ENCODE data around the gene POC1A.

The POC1A gene

DNA sequence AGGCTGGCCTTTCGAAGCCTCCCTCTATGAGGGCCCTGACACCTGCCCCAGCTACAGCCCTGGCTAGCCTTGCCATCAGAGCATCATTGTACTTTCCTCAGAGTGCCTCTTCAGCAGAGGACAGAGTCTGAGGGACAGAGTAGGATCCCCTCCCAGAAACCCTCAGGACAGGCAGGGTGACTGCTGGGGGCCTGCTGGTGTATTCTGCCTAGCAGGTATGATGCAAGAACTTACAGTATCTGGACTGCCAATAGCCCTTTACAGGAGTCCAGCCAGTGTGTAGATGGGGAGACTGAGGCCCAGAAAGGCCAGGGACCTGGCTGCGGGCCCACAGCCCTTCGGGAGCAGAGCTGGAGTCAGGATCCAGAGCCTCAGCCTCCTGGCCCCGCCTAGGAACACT, 116.9 kb downstream of the POC1A start:
- no peak overlapping the region for H3K27ac ChIP-seq (ENCODE audit: low read length, poor library complexity, severe bottlenecking)
- DNase-seq: no peak
- H3K14ac ChIP-seq (ENCODE audit: low read length in 2 of 2): no peak overlapping the region
- no peak overlapping the region for H4K91ac ChIP-seq (ENCODE audit: low read length)
- H3K18ac ChIP-seq (ENCODE audit: low read depth in 1 of 2, low read length in 2 of 2): no peak overlapping the region
- no peak overlapping the region for H3K4ac ChIP-seq (ENCODE audit: low read depth in 1 of 2, low read length in 2 of 2)
- H3K36me3 ChIP-seq (ENCODE audit: control insufficient read depth in 1 of 2, insufficient read depth in 2 of 2, low read depth in 1 of 2, low read length in 2 of 2): no peaks in the 10 kb centered on the region
- peaks cover 2% of the 10 kb centered on the region for H3K9me3 ChIP-seq (ENCODE audit: control insufficient read depth, low read length)
- no peak overlapping the region for H3K4me3 ChIP-seq (ENCODE audit: insufficient read depth in 1 of 2, low read depth in 1 of 2, low read length in 2 of 2)
- no peak overlapping the region for H2AK5ac ChIP-seq (ENCODE audit: low read length, severe bottlenecking)
- no peak overlapping the region for H2BK120ac ChIP-seq (ENCODE audit: low read depth, low read length)
- WGBS: 85% methylated on average over 3 of the region's 4 CpGs
- no peak overlapping the region for H2AFZ ChIP-seq (ENCODE audit: low read depth, low read length)
- H2BK5ac ChIP-seq (ENCODE audit: low read depth, low read length, poor library complexity, severe bottlenecking): no peak overlapping the region
- H3K4me1 ChIP-seq (ENCODE audit: control insufficient read depth, insufficient read depth, low read depth, low read length): peaks cover 2% of the 10 kb centered on the region
- no peak overlapping the region for H2BK12ac ChIP-seq (ENCODE audit: low read length in 2 of 2)
- no peak overlapping the region for H4K8ac ChIP-seq (ENCODE audit: low read length)
- H2BK15ac ChIP-seq (ENCODE audit: low read depth, poor library complexity, severe bottlenecking): no peak overlapping the region
- no peak overlapping the region for H3K4me2 ChIP-seq (ENCODE audit: low read length, poor library complexity, severe bottlenecking)
- H3K79me1 ChIP-seq (replicated peaks; ENCODE audit: low read length, poor library complexity, severe bottlenecking): no peaks in the 10 kb centered on the region
- H3K23ac ChIP-seq (ENCODE audit: low read length in 2 of 2): no peak overlapping the region
- no peak overlapping the region for H3K9ac ChIP-seq (ENCODE audit: low read length)
- peaks cover 0 to 11% of the 10 kb centered on the region in 2 experiments for H3K27me3 ChIP-seq (ENCODE audit: control insufficient read depth in 1 of 2, insufficient read depth in 1 of 2, low read length in 2 of 2)

DNA sequence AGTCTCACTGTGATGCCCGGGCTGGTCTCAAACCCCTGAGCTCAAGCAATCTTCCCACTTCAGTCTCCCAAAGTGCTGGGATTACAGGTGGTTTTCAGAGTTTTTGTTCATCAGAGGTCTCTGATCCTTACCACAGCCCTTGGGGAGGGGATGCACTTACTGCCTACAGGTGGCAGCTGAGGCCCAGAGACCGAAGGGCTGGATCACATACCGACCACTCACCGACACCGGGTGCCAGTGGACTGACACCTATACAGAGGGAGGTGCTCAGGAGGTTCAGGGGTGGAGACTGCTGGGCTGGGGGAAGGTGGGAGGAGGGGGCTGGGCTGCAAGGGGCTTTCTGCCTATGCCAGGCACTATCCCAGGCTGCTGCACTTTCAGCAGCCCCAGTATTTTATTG, 117.4 kb downstream of the POC1A start:
- no peak overlapping the region for H4K91ac ChIP-seq (ENCODE audit: low read length)
- no peak overlapping the region for H3K23ac ChIP-seq (ENCODE audit: low read length in 2 of 2)
- H3K9me3 ChIP-seq (ENCODE audit: control insufficient read depth, low read length): peaks cover 4% of the 10 kb centered on the region
- H3K79me1 ChIP-seq (replicated peaks; ENCODE audit: low read length, poor library complexity, severe bottlenecking): no peaks in the 10 kb centered on the region
- H3K9ac ChIP-seq (ENCODE audit: low read length): no peak overlapping the region
- H3K27ac ChIP-seq (ENCODE audit: low read length, poor library complexity, severe bottlenecking): no peak overlapping the region
- no peak overlapping the region for H2AFZ ChIP-seq (ENCODE audit: low read depth, low read length)
- H3K4me1 ChIP-seq (ENCODE audit: control insufficient read depth, insufficient read depth, low read depth, low read length): peaks cover 2% of the 10 kb centered on the region
- no peak overlapping the region for H3K14ac ChIP-seq (ENCODE audit: low read length in 2 of 2)
- H3K18ac ChIP-seq (ENCODE audit: low read depth in 1 of 2, low read length in 2 of 2): no peak overlapping the region
- no peak overlapping the region for H2BK120ac ChIP-seq (ENCODE audit: low read depth, low read length)
- no peak overlapping the region for H2BK5ac ChIP-seq (ENCODE audit: low read depth, low read length, poor library complexity, severe bottlenecking)
- no peak overlapping the region for H3K4me2 ChIP-seq (ENCODE audit: low read length, poor library complexity, severe bottlenecking)
- H2BK15ac ChIP-seq (ENCODE audit: low read depth, poor library complexity, severe bottlenecking): no peak overlapping the region
- no peak overlapping the region for H4K8ac ChIP-seq (ENCODE audit: low read length)
- H3K36me3 ChIP-seq (ENCODE audit: control insufficient read depth in 1 of 2, insufficient read depth in 2 of 2, low read depth in 1 of 2, low read length in 2 of 2): no peaks in the 10 kb centered on the region
- peaks cover 0 to 11% of the 10 kb centered on the region in 2 experiments for H3K27me3 ChIP-seq (ENCODE audit: control insufficient read depth in 1 of 2, insufficient read depth in 1 of 2, low read length in 2 of 2)
- no peak overlapping the region for H3K4ac ChIP-seq (ENCODE audit: low read depth in 1 of 2, low read length in 2 of 2)
- H3K4me3 ChIP-seq (ENCODE audit: insufficient read depth in 1 of 2, low read depth in 1 of 2, low read length in 2 of 2): no peak overlapping the region
- DNase-seq: no peak
- no peak overlapping the region for H2AK5ac ChIP-seq (ENCODE audit: low read length, severe bottlenecking)
- H2BK12ac ChIP-seq (ENCODE audit: low read length in 2 of 2): no peak overlapping the region
- 6% methylated on average over 4 of the region's 5 CpGs for WGBS

DNA sequence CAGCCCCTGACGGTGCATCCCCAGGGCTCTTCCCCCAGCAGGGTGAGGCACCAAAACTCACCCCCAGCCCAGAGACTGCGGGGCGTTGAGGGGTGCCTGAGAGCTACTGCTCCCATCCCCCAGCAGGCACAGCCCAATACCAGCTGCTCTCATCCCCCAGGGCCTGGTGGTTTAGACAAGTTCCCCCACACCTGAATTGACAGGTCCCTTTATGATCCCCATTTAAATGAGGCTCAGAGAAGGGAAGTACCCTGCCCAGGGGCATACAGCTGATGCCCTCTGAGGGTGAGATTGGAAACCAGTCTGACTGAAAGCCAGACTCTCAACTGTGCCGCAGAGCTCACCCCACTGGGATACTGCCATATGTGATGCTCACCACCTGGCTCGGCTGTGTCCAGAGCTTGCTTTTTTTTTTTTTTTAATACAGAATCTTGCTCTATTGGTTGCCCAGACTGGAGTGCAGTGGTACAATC, 118.0 kb downstream of the POC1A start:
- no peak for DNase-seq
- H3K4ac ChIP-seq (ENCODE audit: low read depth in 1 of 2, low read length in 2 of 2): no peak overlapping the region
- H2BK120ac ChIP-seq (ENCODE audit: low read depth, low read length): no peak overlapping the region
- no peak overlapping the region for H3K18ac ChIP-seq (ENCODE audit: low read depth in 1 of 2, low read length in 2 of 2)
- 92% methylated on average over 5 of the region's 5 CpGs for WGBS
- no peak overlapping the region for H3K4me2 ChIP-seq (ENCODE audit: low read length, poor library complexity, severe bottlenecking)
- peaks cover 0 to 11% of the 10 kb centered on the region in 2 experiments for H3K27me3 ChIP-seq (ENCODE audit: control insufficient read depth in 1 of 2, insufficient read depth in 1 of 2, low read length in 2 of 2)
- no peak overlapping the region for H2BK12ac ChIP-seq (ENCODE audit: low read length in 2 of 2)
- no peak overlapping the region for H3K14ac ChIP-seq (ENCODE audit: low read length in 2 of 2)
- H3K4me1 ChIP-seq (ENCODE audit: control insufficient read depth, insufficient read depth, low read depth, low read length): peaks cover 2% of the 10 kb centered on the region
- H2BK5ac ChIP-seq (ENCODE audit: low read depth, low read length, poor library complexity, severe bottlenecking): no peak overlapping the region
- H4K91ac ChIP-seq (ENCODE audit: low read length): peak overlapping the region; percentile 21
- H2AK5ac ChIP-seq (ENCODE audit: low read length, severe bottlenecking): no peak overlapping the region
- no peaks in the 10 kb centered on the region for H3K79me1 ChIP-seq (replicated peaks; ENCODE audit: low read length, poor library complexity, severe bottlenecking)
- no peak overlapping the region for H3K27ac ChIP-seq (ENCODE audit: low read length, poor library complexity, severe bottlenecking)
- H2BK15ac ChIP-seq (ENCODE audit: low read depth, poor library complexity, severe bottlenecking): no peak overlapping the region
- H3K9ac ChIP-seq (ENCODE audit: low read length): no peak overlapping the region
- H3K36me3 ChIP-seq (ENCODE audit: control insufficient read depth in 1 of 2, insufficient read depth in 2 of 2, low read depth in 1 of 2, low read length in 2 of 2): no peaks in the 10 kb centered on the region
- no peak overlapping the region for H3K23ac ChIP-seq (ENCODE audit: low read length in 2 of 2)
- no peak overlapping the region for H4K8ac ChIP-seq (ENCODE audit: low read length)
- H2AFZ ChIP-seq (ENCODE audit: low read depth, low read length): no peak overlapping the region
- peaks cover 4% of the 10 kb centered on the region for H3K9me3 ChIP-seq (ENCODE audit: control insufficient read depth, low read length)
- no peak overlapping the region for H3K4me3 ChIP-seq (ENCODE audit: insufficient read depth in 1 of 2, low read depth in 1 of 2, low read length in 2 of 2)

DNA sequence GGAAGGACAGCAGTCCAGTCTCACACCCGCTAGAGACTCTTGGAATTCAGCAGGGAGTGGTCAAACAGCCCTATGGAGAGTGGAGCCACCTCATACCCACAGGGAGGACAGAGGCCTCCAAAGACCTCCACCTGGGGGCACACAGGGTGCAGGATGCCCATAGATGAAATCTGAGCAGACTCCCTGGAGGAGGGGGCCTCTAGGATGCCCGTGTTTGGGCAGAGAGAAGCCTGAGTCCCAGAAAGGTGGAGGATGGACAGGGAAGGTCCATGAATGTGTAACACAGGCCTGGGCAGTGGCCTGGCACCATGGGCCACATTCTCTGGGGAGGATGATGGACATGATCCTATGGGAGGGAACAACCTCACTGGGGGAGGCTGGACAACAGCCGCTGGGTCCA, 119.6 kb downstream of the POC1A start:
- DNase-seq: no peak
- H4K91ac ChIP-seq (ENCODE audit: low read length): no peak overlapping the region
- no peak overlapping the region for H3K4ac ChIP-seq (ENCODE audit: low read depth in 1 of 2, low read length in 2 of 2)
- H2AFZ ChIP-seq (ENCODE audit: low read depth, low read length): no peak overlapping the region
- H3K23ac ChIP-seq (ENCODE audit: low read length in 2 of 2): no peak overlapping the region
- H3K27ac ChIP-seq (ENCODE audit: low read length, poor library complexity, severe bottlenecking): no peak overlapping the region
- no peak overlapping the region for H2BK120ac ChIP-seq (ENCODE audit: low read depth, low read length)
- no peaks in the 10 kb centered on the region for H3K36me3 ChIP-seq (ENCODE audit: control insufficient read depth in 1 of 2, insufficient read depth in 2 of 2, low read depth in 1 of 2, low read length in 2 of 2)
- H3K4me3 ChIP-seq (ENCODE audit: insufficient read depth in 1 of 2, low read depth in 1 of 2, low read length in 2 of 2): no peak overlapping the region
- H2BK15ac ChIP-seq (ENCODE audit: low read depth, poor library complexity, severe bottlenecking): no peak overlapping the region
- peaks cover 4% of the 10 kb centered on the region for H3K9me3 ChIP-seq (ENCODE audit: control insufficient read depth, low read length)
- H3K4me1 ChIP-seq (ENCODE audit: control insufficient read depth, insufficient read depth, low read depth, low read length): peaks cover 2% of the 10 kb centered on the region
- H4K8ac ChIP-seq (ENCODE audit: low read length): no peak overlapping the region
- no peaks in the 10 kb centered on the region for H3K79me1 ChIP-seq (replicated peaks; ENCODE audit: low read length, poor library complexity, severe bottlenecking)
- H2AK5ac ChIP-seq (ENCODE audit: low read length, severe bottlenecking): no peak overlapping the region
- no peak overlapping the region for H3K14ac ChIP-seq (ENCODE audit: low read length in 2 of 2)
- WGBS: 86% methylated on average over 3 of the region's 3 CpGs
- H2BK5ac ChIP-seq (ENCODE audit: low read depth, low read length, poor library complexity, severe bottlenecking): no peak overlapping the region
- no peak overlapping the region for H3K9ac ChIP-seq (ENCODE audit: low read length)
- H3K4me2 ChIP-seq (ENCODE audit: low read length, poor library complexity, severe bottlenecking): no peak overlapping the region
- no peak overlapping the region for H3K18ac ChIP-seq (ENCODE audit: low read depth in 1 of 2, low read length in 2 of 2)
- peaks cover 0 to 6% of the 10 kb centered on the region in 2 experiments for H3K27me3 ChIP-seq (ENCODE audit: control insufficient read depth in 1 of 2, insufficient read depth in 1 of 2, low read length in 2 of 2)
- no peak overlapping the region for H2BK12ac ChIP-seq (ENCODE audit: low read length in 2 of 2)

All from mesenchymal stem cell (in vitro differentiated cells and primary cell).